GM12801 (cell line): ENCODE results near the gene SLC34A1.
A peak's percentile ranks its signal among the peaks of the same experiment; 100 is the strongest.

Source experiments
- CTCF ChIP-seq: IDR thresholded peaks from one replicate; pipeline ENCODE4 v1.5.1; 2011; ENCODE audit warnings: control low read depth; ENCODE audit not compliant: insufficient read length; ENCODE audit errors: extremely low read depth

The SLC34A1 gene

GRCh38 chr5:177389241-177390169, 5.3 kb downstream of the SLC34A1 start:
- TF ChIP-seq CTCF: no peak

- TF ChIP-seq CTCF: peak; percentile 89
Measured at GRCh38 chr5:177390363-177391300, 6.4 kb downstream of the SLC34A1 start.

GRCh38 chr5:177392765-177393164, 8.5 kb downstream of the SLC34A1 start:
- TF ChIP-seq CTCF: no peak

- no peak for TF ChIP-seq CTCF
Measured at GRCh38 chr5:177393206-177393765, 9.1 kb downstream of the SLC34A1 start.

- no peak for TF ChIP-seq CTCF
Measured at GRCh38 chr5:177393990-177394389, 9.8 kb downstream of the SLC34A1 start.

- no peak for TF ChIP-seq CTCF
Measured at GRCh38 chr5:177396078-177396477, 11.8 kb downstream of the SLC34A1 start.

GRCh38 chr5:177396807-177397206, 12.6 kb downstream of the SLC34A1 start:
- no peak for TF ChIP-seq CTCF
